GM12873 (cell line): ENCODE measurements around the gene ZDHHC9.

ENCODE experiments used
- TF ChIP-seq, protein P1 (sequence below): IDR thresholded peaks from 2 replicates; pipeline ENCODE4 v1.5.1; 2012; ENCODE audit warnings: low read depth, mild to moderate bottlenecking, moderate library complexity, low read length, control low read depth; ENCODE audit not compliant: insufficient read depth; ENCODE audit errors: missing control alignments

The ZDHHC9 gene

GRCh38 chrX:129768186-129768585 is 75.5 kb downstream of the ZDHHC9 start:
- TF ChIP-seq, protein P1, sequence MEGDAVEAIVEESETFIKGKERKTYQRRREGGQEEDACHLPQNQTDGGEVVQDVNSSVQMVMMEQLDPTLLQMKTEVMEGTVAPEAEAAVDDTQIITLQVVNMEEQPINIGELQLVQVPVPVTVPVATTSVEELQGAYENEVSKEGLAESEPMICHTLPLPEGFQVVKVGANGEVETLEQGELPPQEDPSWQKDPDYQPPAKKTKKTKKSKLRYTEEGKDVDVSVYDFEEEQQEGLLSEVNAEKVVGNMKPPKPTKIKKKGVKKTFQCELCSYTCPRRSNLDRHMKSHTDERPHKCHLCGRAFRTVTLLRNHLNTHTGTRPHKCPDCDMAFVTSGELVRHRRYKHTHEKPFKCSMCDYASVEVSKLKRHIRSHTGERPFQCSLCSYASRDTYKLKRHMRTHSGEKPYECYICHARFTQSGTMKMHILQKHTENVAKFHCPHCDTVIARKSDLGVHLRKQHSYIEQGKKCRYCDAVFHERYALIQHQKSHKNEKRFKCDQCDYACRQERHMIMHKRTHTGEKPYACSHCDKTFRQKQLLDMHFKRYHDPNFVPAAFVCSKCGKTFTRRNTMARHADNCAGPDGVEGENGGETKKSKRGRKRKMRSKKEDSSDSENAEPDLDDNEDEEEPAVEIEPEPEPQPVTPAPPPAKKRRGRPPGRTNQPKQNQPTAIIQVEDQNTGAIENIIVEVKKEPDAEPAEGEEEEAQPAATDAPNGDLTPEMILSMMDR: no peak

DNA sequence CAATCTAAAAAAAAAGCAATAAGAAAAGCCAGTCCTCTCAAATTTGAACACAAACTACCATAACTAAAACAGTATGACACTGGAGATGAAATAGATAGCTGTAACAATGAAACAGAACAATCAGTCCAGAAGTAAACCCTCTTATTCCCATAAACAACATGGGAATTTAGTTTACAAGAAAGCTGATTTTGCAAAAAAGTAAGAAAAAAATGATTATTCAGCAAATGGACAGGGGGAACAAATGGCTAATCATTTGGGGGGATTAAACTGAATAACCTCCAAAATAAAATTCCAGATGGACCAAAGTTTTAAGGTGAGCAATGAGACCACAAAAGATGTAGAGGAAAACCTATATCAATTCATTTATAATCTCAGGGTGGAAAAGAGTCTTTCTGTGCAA is 80.0 kb downstream of the ZDHHC9 start:
- TF ChIP-seq, protein P1: no peak

DNA sequence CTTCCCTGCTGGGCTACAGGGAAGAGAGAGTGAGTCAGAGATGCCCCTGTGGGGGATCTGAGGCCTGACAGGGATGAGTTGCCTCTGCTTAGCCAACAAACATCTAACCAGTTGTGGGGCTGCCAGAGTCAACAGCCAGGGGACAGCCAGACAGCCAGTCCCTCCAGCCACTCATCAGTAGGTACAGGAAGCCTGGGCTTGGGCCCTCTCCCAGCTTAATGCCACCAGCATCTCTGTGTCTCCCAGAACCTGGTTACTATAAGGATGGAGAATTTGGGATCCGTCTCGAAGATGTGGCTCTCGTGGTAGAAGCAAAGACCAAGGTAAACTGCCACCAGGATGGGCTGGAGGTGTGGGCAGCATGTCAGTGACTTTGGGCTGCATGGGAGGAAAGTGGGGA is 81.2 kb downstream of the ZDHHC9 start:
- TF ChIP-seq, protein P1: no peak

DNA sequence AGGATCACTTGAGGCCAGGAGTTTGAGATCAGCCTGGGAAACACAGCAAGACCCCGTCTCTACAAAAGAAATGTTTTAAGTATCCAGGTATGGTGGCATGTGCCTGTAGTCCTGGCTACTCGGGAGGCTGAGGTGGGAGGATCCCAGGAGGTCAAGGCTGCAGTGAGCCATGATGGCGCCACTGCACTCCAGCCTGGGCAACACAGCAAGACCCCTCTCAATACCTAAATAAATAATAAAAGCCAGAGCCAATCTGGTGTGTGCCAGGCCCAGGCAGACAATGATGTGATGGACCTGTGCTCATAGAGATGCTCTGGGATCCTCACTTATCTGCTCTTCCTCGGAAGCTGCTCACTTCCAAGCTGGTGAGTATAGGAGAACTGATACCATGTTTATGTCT is 82.1 kb downstream of the ZDHHC9 start:
- TF ChIP-seq, protein P1: no peak

- TF ChIP-seq, protein P1: no peak
These were observed 82.7 kb downstream of the ZDHHC9 start for GRCh38 chrX:129760981-129761380.

GRCh38 chrX:129760155-129760554 is 83.5 kb downstream of the ZDHHC9 start:
- TF ChIP-seq, protein P1: no peak

GRCh38 chrX:129759576-129760061 is 84.1 kb downstream of the ZDHHC9 start:
- TF ChIP-seq, protein P1: no peak
